HepG2 (cell line): ENCODE data around the gene GBP6. TPM values are rescaled to one million over a fixed set of nuclear protein-coding genes. Genes with fewer than 3 reads are reported as not detected.
A peak's percentile ranks its signal among the peaks of the same experiment; 100 is the strongest.

Experiments used
- AGO2 ChIP-seq: fragments of 200-400 bp; formaldehyde crosslinking; optimal IDR thresholded peaks from 2 replicates; pipeline ENCODE3; 2017; ENCODE audit warnings: mild to moderate bottlenecking, low read depth, low read length, moderate library complexity
- CAMTA2 ChIP-seq: sonication (generic); formaldehyde crosslinking; IDR thresholded peaks from 2 replicates; pipeline ENCODE4 v1.4.0; 2020; ENCODE audit warnings: mild to moderate bottlenecking, missing genetic modification reagents, borderline replicate concordance
- CEBPG ChIP-seq: IDR thresholded peaks from 2 replicates; pipeline ENCODE4 v1.6.1; 2016
- CENPX ChIP-seq: sonication (generic); formaldehyde crosslinking; IDR thresholded peaks from 2 replicates; pipeline ENCODE4 v1.9.0; 2021; ENCODE audit warnings: mild to moderate bottlenecking, missing genetic modification reagents, moderate library complexity
- ELF4 ChIP-seq: sonication (generic); formaldehyde crosslinking; IDR thresholded peaks from 2 replicates; pipeline ENCODE4 v1.5.0; 2020; ENCODE audit warnings: missing genetic modification reagents, mild to moderate bottlenecking, moderate library complexity, borderline replicate concordance
- GTF2F1 ChIP-seq: fragments of 150-350 bp; IDR thresholded peaks from 2 replicates; pipeline ENCODE4 v1.6.1; 2014; ENCODE audit warnings: low read length
- KMT2A ChIP-seq: sonication (generic); formaldehyde crosslinking; IDR thresholded peaks from 2 replicates; pipeline ENCODE4 v1.4.0; 2020; ENCODE audit warnings: missing genetic modification reagents
- MXD4 ChIP-seq: IDR thresholded peaks from 2 replicates; pipeline ENCODE4 v1.6.1; 2016; ENCODE audit warnings: mild to moderate bottlenecking, missing biosample characterization, missing genetic modification reagents
- NFE2L1 ChIP-seq: sonication (generic); formaldehyde crosslinking; IDR thresholded peaks from 2 replicates; pipeline ENCODE4 v1.4.0; 2020; ENCODE audit warnings: missing genetic modification reagents, mild to moderate bottlenecking, borderline replicate concordance
- PAX8 ChIP-seq: sonication (generic); formaldehyde crosslinking; IDR thresholded peaks from 2 replicates; pipeline ENCODE4 v1.8.0; 2022; ENCODE audit warnings: mild to moderate bottlenecking, missing genetic modification reagents, borderline replicate concordance
- PCBP2 ChIP-seq: fragments of 200-400 bp; formaldehyde crosslinking; optimal IDR thresholded peaks from 2 replicates; pipeline ENCODE3; 2018; ENCODE audit warnings: low read length, low read depth; ENCODE audit not compliant: poor library complexity, severe bottlenecking
- RBFOX2 ChIP-seq: fragments of 200-400 bp; formaldehyde crosslinking; IDR thresholded peaks from 2 replicates; pipeline ENCODE4 v1.6.1; 2017; ENCODE audit warnings: low read depth, mild to moderate bottlenecking, low read length
- TAF1 ChIP-seq: sonication (generic); formaldehyde crosslinking; IDR thresholded peaks from 2 replicates; pipeline ENCODE4 v1.4.0; 2020; ENCODE audit warnings: missing genetic modification reagents
- TCF12 ChIP-seq, 2 experiments: fragments of 450-650 bp in 1 of 2; sonication (generic) in 1 of 2; formaldehyde crosslinking in 1 of 2; IDR thresholded peaks; 2 replicates each; pipeline versions ENCODE4 v1.6.1 to v1.8.0; 2017 to 2022; ENCODE audit warnings: antibody characterized with exemption in 1 of 2, mild to moderate bottlenecking in 1 of 2, missing genetic modification reagents in 1 of 2, moderate library complexity in 1 of 2
- TRIM24 ChIP-seq: sonication (generic); formaldehyde crosslinking; IDR thresholded peaks from 2 replicates; pipeline ENCODE4 v1.8.0; 2022; ENCODE audit warnings: mild to moderate bottlenecking, missing genetic modification reagents
- XBP1 ChIP-seq: sonication (generic); formaldehyde crosslinking; IDR thresholded peaks from 2 replicates; pipeline ENCODE4 v1.5.0; 2020; ENCODE audit warnings: missing genetic modification reagents
- ZC3H4 ChIP-seq: sonication (generic); formaldehyde crosslinking; IDR thresholded peaks from 2 replicates; pipeline ENCODE4 v1.4.0; 2020; ENCODE audit warnings: missing genetic modification reagents, borderline replicate concordance
- ZMAT3 ChIP-seq: sonication (generic); formaldehyde crosslinking; conservative IDR thresholded peaks from 2 replicates; pipeline ENCODE4 v1.7.0; 2021; ENCODE audit warnings: missing genetic modification reagents
- ZNF780A ChIP-seq: sonication (generic); formaldehyde crosslinking; IDR thresholded peaks from 2 replicates; pipeline ENCODE4 v1.8.0; 2022; ENCODE audit warnings: mild to moderate bottlenecking, missing genetic modification reagents, moderate library complexity
- polyA plus RNA-seq, 8 experiments: library from polyadenylated mRNA; depleted of rRNA in 3 of 8; stranded (reverse) in 7 of 8; unstranded in 1 of 8; fragments of >200 nt; fragmentation: Illumina TruSeq in 4 of 8; extraction: Trizol in 4 of 8; gene quantifications; 2 replicates each; pipeline versions ENCODE4 v1.2.1 to v1.2.3, GENCODE V29; 2011 to 2016; ENCODE audit warnings: low read depth in 4 of 8, missing spikeins in 1 of 8, mixed read lengths in 1 of 8; ENCODE audit not compliant: insufficient read depth in 1 of 8
- total RNA-seq, 5 experiments: library from RNA; depleted of rRNA; stranded (reverse); fragments of >200 nt; fragmentation: Illumina TruSeq; extraction: Trizol; gene quantifications; 2 replicates each; pipeline ENCODE4 v1.2.3, GENCODE V29; 2016; ENCODE audit warnings: low read depth in 1 of 5
- TF ChIP-seq, protein P1 (sequence below): sonication (generic); formaldehyde crosslinking; IDR thresholded peaks from 2 replicates; pipeline ENCODE4 v1.9.0; 2021; ENCODE audit warnings: missing genetic modification reagents, borderline replicate concordance
- TF ChIP-seq, protein P2 (sequence below): sonication (generic); formaldehyde crosslinking; IDR thresholded peaks from 2 replicates; pipeline ENCODE4 v1.4.0; 2020; ENCODE audit warnings: missing genetic modification reagents, borderline replicate concordance
- TF ChIP-seq, protein P3 (sequence below): sonication (generic); formaldehyde crosslinking; IDR thresholded peaks from 2 replicates; pipeline ENCODE4 v1.5.0; 2020; ENCODE audit warnings: missing genetic modification reagents
- TF ChIP-seq, protein P4 (sequence below): sonication (generic); formaldehyde crosslinking; IDR thresholded peaks from 2 replicates; pipeline ENCODE4 v1.8.1; 2023; ENCODE audit warnings: missing genetic modification reagents, mild to moderate bottlenecking, borderline replicate concordance

Gene GBP6
- total and polyA plus RNA-seq, 2 of the 13 experiments (the other 11 are each of a cell fraction or from before 2014, with no cell fraction given), result not detected

GRCh38 chr1:89356658-89357400 lies 7.0 kb upstream of the GBP6 start (continued):
- TF ChIP-seq, protein P1, sequence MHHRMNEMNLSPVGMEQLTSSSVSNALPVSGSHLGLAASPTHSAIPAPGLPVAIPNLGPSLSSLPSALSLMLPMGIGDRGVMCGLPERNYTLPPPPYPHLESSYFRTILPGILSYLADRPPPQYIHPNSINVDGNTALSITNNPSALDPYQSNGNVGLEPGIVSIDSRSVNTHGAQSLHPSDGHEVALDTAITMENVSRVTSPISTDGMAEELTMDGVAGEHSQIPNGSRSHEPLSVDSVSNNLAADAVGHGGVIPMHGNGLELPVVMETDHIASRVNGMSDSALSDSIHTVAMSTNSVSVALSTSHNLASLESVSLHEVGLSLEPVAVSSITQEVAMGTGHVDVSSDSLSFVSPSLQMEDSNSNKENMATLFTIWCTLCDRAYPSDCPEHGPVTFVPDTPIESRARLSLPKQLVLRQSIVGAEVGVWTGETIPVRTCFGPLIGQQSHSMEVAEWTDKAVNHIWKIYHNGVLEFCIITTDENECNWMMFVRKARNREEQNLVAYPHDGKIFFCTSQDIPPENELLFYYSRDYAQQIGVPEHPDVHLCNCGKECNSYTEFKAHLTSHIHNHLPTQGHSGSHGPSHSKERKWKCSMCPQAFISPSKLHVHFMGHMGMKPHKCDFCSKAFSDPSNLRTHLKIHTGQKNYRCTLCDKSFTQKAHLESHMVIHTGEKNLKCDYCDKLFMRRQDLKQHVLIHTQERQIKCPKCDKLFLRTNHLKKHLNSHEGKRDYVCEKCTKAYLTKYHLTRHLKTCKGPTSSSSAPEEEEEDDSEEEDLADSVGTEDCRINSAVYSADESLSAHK, result no peak
- TF ChIP-seq TRIM24 (CRISPR knock-in tag), result no peak
- no peak for TF ChIP-seq AGO2
- no peak for TF ChIP-seq ZMAT3 (CRISPR knock-in tag)
- TF ChIP-seq ZNF780A (CRISPR knock-in tag), result no peak
- TF ChIP-seq, protein P2, sequence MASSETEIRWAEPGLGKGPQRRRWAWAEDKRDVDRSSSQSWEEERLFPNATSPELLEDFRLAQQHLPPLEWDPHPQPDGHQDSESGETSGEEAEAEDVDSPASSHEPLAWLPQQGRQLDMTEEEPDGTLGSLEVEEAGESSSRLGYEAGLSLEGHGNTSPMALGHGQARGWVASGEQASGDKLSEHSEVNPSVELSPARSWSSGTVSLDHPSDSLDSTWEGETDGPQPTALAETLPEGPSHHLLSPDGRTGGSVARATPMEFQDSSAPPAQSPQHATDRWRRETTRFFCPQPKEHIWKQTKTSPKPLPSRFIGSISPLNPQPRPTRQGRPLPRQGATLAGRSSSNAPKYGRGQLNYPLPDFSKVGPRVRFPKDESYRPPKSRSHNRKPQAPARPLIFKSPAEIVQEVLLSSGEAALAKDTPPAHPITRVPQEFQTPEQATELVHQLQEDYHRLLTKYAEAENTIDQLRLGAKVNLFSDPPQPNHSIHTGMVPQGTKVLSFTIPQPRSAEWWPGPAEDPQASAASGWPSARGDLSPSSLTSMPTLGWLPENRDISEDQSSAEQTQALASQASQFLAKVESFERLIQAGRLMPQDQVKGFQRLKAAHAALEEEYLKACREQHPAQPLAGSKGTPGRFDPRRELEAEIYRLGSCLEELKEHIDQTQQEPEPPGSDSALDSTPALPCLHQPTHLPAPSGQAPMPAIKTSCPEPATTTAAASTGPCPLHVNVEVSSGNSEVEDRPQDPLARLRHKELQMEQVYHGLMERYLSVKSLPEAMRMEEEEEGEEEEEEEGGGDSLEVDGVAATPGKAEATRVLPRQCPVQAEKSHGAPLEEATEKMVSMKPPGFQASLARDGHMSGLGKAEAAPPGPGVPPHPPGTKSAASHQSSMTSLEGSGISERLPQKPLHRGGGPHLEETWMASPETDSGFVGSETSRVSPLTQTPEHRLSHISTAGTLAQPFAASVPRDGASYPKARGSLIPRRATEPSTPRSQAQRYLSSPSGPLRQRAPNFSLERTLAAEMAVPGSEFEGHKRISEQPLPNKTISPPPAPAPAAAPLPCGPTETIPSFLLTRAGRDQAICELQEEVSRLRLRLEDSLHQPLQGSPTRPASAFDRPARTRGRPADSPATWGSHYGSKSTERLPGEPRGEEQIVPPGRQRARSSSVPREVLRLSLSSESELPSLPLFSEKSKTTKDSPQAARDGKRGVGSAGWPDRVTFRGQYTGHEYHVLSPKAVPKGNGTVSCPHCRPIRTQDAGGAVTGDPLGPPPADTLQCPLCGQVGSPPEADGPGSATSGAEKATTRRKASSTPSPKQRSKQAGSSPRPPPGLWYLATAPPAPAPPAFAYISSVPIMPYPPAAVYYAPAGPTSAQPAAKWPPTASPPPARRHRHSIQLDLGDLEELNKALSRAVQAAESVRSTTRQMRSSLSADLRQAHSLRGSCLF, result no peak
- no peak for TF ChIP-seq PCBP2
- TF ChIP-seq MXD4, result no peak
- TF ChIP-seq, protein P3, sequence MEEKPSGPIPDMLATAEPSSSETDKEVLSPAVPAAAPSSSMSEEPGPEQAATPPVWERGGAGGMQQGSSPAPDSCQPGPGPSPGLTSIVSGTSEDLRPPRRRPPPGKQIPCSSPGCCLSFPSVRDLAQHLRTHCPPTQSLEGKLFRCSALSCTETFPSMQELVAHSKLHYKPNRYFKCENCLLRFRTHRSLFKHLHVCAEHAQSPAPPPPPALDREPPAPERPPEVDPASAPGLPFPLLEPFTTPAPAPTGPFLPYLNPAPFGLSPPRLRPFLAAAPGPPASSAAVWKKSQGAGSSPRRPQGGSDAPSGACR (CRISPR knock-in tag), result no peak
- no peak for TF ChIP-seq PAX8
- TF ChIP-seq GTF2F1, result no peak
- no peak for TF ChIP-seq XBP1 (CRISPR knock-in tag)
- TF ChIP-seq NFE2L1 (CRISPR knock-in tag), result no peak
- TF ChIP-seq TAF1, result no peak
- peak; percentile 61 for TF ChIP-seq CEBPG (CRISPR knock-in tag)
- no peak for TF ChIP-seq KMT2A
- no peak for TF ChIP-seq TCF12 (IDR thresholded peaks at IDR 0.05)
- no peak for TF ChIP-seq TCF12 (CRISPR knock-in tag; IDR thresholded peaks at IDR 0.05)
- TF ChIP-seq CENPX, result no peak
- TF ChIP-seq ELF4 (CRISPR knock-in tag), result no peak
- no peak for TF ChIP-seq CAMTA2 (CRISPR knock-in tag)
- TF ChIP-seq RBFOX2, result no peak
- TF ChIP-seq ZC3H4 (CRISPR knock-in tag), result no peak
- TF ChIP-seq, protein P4, sequence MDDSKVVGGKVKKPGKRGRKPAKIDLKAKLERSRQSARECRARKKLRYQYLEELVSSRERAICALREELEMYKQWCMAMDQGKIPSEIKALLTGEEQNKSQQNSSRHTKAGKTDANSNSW (CRISPR knock-in tag), result no peak
